Left lobe of liver (tissue), 2 donors: ENCODE data around the gene SDCCAG8. TPM values are rescaled to one million over a fixed set of nuclear protein-coding genes. Genes with fewer than 3 reads are reported as not detected.

Experiments used
- ATAC-seq: fragments of 200-7000 bp; cut with Tn5 transposase; one replicate; pipeline ENCODE4 v1.9.1; 2020; ENCODE audit warnings: mild to moderate bottlenecking, moderate library complexity
- DNase-seq: peaks from one replicate; pipeline ENCODE4 v3.0.0-alpha.2; 2020; ENCODE audit warnings: low spot score
- total RNA-seq: library from RNA; stranded (reverse); gene quantifications from one replicate; pipeline ENCODE4 v1.2.1, GENCODE V29; 2021
- donor health status: DM: no; HTN: no; CAD: no; lungs with moderate emphysema.
- donor health status: DM: no; HTN: yes; CAD: no.

The SDCCAG8 gene
- total RNA-seq, 1 donor from 2014 or later = 15.2 TPM

DNA sequence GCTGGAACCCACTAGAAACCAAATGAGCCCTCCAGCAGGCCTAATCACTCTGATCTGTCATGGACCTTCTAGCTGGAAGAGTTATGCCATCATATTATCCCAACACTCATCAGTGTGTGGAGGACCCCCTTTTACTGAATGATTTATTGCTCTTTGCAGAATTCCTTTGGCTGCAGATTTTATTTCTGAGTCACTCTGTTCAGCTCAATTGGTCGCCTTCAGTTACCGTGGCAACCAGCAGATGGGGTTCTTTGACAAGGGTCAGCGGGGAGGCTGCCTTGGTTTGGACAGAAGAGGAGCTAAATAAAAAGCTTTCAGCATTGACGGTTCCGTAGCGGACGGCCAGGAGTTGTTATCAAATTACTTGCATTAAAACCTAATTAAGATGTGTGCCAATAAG, 220.1 kb downstream of the SDCCAG8 start:
- ATAC-seq = no peak
- no peak for DNase-seq

DNA sequence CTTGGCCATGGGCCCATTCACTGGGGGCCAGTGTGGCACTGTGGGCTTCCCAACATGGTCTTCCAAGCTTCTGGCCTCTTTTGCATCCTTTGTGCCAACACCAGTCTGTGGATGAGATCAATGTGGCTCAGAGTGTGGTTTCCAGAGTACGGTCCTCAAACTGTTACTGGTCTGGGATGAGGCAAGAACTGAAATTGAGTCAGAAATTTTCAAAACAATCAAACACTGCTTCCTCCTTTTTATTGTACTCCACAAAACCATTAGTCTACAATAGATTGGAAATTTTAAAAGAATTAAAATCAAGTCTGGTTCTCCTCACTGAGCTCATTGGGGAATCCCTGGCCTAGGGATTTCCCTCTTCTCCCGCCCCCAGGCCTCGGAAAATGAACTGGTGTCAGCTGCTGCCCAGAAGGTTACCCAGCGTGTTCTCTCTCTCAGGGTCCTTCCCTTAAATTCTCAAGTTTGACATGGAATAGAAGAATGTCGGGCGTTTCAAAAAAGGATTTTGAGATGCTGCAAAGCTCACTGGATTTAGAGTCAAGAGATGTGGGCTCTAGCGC, 222.0 kb downstream of the SDCCAG8 start:
- ATAC-seq (no peak), DNase-seq (no peak)

DNA sequence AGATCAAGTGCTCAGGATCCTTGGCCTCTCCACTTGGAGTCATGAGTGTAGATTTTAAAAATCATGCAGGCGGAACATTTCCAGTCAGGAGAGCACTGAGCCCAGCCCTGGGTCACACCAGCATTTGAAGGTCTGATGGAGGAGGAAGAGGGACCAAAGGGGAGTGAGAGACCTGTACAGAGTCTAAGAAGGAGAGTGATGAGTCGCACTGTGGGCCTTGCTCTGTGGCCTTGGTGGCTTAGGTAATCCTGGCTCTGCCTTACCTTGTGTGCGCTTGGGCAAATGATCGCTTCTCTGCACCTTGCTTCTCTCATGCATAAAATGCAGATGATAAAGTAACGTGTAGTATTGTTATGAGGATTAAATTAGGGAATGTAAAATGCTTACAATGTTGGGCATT, 225.3 kb downstream of the SDCCAG8 start:
- ATAC-seq = no peak
- DNase-seq = no peak

DNA sequence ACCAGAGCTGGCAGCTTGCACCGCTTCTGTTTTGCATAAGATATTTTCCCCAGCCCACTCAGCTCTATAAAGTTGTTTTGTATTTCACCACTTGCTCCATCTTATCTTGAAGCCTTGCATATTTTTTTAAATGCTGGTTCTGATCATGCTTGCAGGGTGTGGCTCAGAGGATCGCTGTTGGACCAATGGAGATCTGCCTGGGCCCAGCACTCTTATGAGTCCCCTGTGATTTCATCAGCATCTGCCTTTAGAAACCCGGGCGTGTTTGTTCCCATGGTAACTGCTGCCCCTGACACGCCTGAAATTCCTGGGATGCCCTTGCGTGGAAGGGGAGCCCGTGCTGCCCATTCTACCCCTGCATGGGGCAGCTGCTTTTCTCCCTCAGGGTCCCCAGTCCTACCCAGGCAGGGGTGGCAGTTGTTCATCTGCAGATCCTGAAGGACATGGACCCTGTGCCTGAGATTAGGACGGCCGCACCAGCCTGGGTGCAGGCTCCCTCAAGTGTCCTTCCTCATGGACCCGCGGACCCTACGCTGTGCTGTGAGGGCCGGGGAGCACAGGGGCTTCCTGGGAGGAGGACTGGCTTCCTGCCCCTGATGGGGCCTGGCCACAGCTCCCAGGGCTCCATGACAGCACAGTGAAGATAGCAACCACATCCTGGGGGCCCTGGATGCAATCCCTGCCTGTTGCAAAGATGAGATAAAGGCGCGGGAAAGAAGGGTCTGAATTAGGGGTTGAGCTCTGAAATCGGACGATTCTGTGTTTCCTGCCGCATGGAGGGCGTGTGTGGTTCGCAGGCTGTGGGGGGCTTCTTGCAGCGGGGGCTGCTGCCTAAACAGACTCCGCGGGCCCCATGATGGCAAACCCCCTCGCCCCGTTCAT, 226.5 kb downstream of the SDCCAG8 start:
- DNase-seq (no peak), ATAC-seq (peak; percentile 15)

DNA sequence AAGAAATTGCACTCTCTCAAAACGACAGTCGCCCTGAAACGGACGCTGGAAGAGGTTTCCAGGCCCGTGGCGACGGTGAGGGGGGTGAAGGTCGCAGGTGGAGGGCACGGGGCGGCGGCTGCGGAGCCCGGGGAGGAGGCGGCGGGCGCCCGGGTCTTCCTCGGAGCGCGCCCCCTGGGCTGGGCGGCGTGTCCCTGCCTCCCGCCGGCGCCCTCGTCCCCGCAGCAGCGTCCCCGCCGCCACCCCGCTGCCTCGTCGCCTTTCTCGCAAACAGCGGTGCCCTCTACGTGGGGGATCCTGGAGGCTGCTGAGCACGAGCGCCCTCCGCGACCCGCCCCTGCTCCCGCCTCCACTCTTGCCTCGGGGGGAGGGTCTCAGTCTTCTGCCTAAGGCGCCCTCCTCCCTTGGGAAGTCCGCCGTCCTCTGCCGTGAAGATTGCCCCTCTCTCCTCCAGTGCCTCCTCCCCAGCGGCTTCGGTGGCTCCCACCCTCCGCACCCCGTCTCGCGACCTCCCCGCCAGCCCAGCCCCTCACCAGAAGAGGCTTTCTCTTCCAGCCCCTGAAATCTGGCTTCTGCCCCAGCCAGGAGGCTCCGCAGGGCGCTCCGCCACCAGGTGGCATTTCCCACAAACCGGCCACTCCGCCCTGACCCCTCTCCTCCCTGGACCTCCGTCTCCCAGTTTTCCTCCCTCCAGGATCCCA, 227.4 kb downstream of the SDCCAG8 start:
- ATAC-seq (peak; percentile 82), DNase-seq (peak; percentile 77)

DNA sequence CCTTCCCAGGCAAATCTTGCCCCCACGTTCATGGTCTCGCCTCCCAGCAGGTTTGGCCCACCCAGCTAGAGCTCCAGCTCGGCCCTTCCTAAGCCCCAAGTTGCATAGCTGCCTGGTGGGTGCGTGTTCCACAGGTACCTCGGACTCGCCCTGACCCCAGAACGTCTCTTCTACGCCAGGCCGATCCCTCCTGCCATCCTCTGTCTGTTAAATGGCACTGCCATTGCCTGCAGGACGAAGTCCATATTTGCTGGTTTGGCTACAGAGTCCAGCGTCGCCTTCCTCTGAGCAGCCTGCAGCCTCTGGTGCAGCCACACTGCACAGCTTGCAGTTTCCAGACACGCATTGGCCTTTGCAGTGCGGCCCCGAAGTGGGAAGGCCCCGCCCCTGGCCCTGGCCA, 228.1 kb downstream of the SDCCAG8 start:
- ATAC-seq = peak; percentile 80
- DNase-seq = peak; percentile 83

DNA sequence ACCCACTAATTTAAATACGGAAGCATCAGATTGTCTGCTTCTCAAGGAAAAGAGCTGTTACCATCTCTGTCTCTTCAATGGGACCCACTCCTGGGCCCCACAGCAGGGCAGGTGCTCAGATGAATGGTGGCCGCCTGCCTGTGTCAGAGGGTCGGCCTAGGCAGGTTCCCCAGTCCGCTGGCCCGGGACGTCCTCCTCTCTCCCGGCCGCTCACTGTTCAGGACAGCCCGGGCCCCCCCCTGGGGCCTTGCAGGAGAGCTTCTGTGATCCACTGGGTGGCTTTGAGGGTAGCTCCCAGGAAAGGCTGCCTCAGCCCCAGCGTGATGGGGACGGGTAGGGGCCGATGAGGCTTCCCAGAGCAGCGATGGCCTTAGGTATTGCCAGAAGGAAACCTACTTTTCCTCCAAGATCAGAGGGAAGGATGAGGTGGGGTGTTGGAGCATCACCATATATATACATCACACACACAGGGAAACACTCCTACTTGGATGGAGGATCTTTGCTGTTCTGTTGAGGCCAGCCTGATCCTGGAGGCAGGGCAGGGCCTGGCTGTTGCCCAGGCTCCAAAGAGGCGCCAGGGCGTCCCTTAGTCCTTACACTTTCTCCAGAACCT, 231.3 kb downstream of the SDCCAG8 start:
- no peak for DNase-seq

DNA sequence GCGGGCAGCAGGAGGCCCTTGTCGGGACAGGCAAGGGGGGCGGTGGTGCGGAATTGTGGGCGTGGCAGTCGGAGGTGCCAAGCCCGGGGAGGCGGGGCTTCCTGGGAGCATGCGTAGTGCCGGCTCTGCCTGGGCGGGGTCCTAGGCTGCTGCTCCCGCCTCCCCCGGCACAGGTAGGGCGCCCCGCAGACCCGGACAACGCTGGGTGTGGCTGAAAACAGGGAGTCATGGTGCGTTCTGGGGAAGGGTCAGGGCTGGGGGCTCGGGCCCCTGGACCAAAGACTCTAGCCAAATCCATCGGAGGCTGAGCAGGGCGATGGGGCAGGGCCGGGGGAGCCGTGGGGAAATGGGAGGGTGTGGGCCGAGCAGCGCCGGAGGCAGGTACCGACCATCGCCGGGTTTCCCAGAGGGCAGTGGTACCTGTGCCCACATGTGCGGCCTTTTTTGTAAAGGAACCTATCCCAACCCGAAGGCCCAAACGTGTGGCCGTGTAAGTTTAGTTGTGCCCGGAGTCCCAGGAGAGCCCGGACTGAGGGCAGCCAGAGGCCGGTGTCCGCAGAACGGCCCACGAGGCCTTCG, 231.9 kb downstream of the SDCCAG8 start:
- ATAC-seq (no peak), DNase-seq (no peak)

More for the DNA sequence above, 231.3 kb downstream of the SDCCAG8 start:
- ATAC-seq = no peak

DNA sequence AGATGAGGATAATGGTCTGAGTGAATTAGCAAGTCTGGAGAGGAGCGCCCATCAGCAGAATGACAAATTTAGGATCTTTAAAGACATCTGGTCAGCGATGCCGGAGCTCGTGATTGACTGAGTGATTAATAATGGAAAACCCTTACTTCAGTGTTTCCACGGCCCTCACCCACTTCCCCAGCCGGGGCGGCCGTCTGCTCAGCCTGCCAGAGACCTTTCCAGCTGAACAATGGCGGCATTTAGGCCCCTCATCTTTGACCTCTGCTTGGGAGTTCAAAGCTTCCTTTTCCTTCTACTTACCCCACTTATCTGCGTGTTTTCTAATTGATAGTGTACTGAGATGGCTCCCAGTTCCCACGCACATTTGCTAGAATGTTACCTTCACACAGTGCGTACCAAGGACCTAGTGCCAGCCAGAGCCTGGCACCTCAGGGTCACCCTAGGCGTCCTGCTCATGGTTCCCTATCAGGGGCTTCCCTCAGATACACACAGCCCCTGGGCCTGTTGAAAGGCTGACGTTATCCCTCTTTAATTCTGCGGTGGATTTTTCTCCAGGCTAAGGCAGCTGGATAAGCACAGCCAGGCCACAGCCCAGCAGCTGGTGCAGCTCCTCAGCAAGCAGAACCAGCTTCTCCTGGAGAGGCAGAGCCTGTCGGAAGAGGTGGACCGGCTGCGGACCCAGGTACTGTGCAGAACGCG, 232.8 kb downstream of the SDCCAG8 start:
- DNase-seq (no peak), ATAC-seq (no peak)

DNA sequence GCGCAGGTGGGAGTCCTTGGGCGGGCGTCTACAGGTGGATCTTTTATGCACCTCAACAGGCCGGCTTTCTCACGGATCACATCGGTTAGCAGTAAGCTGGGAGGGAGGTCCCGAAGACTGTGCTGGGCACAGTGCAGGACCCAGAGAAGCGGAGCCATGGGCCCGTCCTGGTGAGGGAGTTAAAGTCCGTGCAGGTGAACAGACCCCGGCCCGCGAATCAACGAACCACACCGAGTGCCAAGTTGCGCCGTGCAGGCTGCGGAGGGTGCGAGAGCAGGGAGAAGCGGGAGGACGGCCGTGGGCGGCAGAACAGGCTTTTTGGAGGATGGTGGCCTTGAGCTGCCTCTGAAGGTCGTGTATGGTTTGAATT, 233.3 kb downstream of the SDCCAG8 start:
- no peak for ATAC-seq
- DNase-seq = no peak

DNA sequence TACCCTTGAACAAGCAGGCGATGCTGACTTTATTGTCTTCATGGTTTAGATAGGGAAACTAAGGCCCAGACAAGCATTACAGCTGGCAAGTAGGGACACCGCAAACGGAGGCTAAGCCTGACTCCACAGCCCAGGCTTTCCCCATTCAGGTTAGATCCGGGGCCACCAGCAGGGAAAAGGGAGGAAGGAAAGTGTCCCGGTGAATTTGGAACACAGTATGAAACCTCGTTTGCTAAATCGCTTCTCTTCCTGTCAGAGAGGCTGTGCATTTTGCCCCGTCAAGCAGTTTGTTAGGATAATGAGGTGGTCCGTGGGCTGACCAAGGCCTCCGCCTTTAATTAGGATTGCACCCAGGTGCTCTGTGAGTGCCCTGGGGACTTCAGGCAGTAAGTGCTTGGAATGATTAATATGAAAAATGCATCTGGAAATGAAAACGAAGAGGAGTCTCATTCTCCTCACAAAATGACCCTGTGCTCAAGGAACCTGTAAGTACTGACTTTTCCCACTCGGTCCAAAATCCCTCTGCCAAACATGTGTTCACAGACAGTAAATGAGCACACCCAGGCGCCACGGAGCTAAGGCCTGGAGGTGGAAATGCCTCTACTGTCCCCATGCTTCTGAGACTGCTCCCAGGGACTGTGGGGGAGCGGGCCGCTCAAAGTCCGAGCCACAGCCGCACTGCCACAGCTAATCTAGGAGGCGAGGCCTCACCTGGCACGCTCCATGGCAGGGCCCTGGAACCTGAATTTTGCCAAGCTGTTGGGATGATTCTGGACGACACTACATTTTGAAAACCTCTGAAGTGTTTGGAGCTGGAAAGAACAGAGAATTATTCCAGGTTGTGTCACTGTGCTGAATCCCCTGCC, 234.1 kb downstream of the SDCCAG8 start:
- DNase-seq = no peak

DNA sequence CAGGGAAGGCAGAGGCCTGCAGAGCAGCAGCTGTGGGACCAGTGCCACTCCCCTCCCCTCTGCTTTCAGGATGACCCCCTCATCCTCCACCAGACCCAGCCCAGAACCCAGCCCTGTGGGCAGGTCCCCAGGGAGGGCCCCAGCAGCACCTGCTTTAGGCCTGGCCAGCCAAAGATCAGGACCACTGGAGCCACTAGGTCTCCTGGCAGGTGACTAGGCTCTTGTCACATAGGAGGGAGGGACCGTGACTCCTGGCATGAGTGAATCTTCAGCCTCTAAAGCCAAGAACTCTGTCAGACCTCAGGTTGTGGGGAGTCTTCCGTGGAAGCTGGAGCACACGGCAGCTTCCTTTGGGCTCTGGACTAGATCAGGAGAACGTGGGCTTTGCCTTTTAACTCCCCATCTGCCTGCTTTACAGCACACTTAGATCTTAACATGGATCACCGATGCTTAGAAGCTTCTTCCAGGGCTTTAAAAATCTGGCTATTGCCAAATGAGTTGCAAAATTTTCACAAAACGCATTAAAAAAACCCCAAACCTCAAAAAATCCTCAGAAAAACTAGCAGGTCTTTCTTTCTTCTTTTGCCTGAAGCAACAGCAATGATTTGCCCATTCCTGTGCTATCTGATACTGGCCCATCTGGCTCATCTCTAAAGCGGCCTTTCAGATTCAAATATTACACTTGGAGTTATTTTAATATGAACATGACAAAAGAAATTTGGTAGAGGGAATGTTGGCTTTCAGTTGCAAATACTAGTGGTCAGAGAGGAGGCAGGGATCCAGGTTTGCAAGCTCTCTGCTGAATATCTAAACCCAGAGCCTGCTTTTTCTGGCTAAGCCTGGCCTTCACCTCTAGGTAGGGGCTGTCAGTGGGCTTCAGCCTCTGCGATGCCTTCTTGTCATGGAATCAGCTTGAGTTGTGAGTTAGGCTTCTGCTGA, 235.2 kb downstream of the SDCCAG8 start:
- DNase-seq (no peak), ATAC-seq (no peak)

More for the DNA sequence above, 234.1 kb downstream of the SDCCAG8 start:
- peak; percentile 65 for ATAC-seq

DNA sequence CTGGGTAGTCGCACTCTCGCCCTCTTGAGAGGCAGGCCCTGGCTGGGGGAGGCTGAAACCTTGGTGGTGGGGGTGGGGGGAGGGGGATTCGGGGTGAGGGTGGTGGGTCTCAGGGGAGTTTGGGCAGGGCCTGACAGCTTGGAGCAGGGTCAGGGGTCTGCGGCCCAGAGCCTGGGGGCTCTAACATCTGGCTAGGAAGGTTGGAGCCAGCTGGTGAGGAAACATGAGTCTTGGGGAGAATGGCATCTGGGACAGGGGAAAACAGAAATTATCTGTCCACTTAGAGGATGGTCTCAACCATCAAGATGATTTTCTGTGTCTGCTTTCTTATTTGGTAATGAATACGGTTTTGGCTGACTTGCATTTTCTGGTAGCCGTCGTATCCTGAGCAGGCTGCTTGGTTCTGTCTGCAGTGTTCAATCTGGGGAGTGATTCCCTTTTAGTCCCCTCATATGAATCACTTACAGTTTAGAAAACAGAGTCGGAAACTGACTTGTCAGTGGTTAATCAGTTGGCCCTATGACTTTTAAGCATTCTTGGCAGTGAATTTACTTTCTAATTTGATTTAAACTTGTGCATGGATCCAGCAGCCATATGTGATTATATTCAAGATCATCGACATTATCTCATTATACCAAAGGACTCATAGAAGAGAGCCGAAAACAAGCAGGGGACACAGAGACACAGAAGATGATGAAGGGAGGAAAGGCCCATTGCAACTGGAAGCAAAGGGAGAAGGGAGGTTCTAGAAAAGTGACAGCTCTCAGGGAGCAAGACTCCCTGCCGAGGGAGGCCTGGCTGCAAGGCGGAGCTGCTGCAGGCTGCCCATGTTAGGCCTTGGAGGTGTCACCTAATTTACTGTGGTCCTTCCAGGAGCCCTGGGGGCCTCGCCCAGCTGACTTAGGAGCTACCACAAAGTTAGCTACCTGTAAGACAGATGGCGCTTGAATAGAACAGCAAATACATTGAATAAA, 237.6 kb downstream of the SDCCAG8 start:
- ATAC-seq (no peak), DNase-seq (no peak)

DNA sequence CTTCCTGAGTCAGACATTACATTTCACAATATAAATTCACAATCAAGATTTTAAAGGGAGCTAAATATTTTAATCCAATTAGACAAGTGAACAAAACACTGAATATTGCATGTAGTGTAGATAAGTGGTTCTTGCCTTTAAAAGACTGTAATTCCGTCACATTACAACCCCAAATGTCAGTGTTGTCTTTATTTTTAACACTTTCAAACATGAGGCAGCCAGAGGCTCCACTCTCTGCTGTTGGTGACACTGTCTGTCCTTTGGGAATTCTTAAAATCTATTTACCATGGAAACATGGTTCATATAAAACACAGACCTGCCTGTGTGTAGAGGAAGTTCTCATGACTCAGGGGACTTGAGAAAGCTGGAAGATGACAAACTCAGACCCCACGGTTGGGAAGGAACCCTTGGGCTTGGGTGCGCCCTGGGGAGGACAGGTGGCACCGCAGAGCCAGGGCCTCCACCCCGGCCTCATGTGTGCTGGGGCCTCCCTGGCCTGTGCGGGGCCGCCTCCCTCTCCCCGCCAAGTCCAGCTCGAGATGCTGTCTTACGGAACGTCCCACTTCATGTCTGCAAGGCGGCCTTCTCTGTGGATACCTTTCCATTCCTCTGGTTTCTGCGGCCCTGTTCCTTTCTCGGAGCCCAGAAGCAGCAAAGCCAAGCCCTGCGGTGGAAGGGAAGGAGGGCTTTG, 239.0 kb downstream of the SDCCAG8 start:
- no peak for DNase-seq
- ATAC-seq = no peak

DNA sequence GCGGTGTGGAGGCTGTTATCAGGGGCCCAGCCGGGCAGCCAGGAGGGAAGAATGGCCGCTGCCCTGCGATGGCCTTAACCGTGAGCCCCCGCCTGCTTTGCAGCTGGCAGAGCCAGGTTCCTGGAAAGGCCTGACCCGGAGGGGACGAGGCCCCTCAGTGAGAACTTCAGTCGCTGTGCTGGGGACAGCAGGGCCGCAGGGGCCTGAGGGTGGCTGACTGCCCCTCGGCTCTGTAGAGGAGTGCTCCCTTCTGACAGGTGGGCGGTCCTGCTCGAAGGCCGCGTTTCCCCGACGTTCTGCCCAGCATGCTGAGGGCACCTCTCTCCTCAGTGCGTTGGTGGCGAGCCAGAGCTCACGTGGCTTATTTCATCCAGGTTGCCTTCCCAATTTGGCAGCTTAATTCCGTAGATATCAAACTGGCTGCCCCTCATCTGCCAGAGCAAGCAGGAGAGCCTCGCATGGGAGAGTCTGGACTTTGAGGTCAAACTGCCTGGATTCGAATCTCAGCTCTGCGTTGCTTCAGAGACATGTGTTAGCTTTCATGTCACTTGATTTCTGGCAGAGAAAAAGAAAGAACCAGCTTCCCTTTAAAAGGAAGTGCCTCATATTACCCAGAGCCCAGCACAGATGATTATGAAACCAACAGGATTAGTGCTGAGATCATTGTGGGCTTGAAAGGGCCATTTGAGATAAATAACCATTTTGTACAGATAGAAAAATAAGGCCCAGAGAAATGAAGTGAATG, 239.8 kb downstream of the SDCCAG8 start:
- DNase-seq = peak; percentile 93

DNA sequence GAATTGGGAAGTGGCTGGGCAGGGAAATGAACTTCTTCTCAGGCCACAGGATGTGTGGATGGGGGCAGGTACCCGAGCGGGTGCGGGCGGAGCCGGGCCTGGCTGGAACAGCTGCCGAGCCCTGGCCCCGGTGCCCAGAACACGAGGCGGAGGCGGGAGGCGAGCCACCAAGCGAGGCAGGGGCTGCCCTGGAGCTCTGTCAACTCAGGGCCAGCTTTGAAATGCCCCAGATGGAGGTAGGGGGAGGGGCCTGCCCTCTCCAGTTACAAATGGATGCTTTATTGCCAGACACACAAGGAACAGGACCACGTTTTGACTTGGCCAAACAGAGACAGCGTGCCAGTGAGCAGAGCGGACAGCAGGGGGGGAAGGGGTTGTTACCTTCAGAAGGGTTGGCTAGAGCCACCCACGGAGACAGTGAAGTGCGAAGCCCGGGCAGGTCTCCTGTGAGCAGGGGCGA, 240.4 kb downstream of the SDCCAG8 start:
- peak; percentile 73 for ATAC-seq
- peak; percentile 75 for DNase-seq

More for the DNA sequence above, 239.8 kb downstream of the SDCCAG8 start:
- ATAC-seq = peak; percentile 70
